CD1c-positive myeloid dendritic cell (primary cell): ENCODE results near the gene PKMYT1.
A peak's percentile ranks its signal among the peaks of the same experiment; 100 is the strongest.
"Not testable (repeated sequence)": the region's sequence is repeated elsewhere in the genome, so short reads cannot be mapped to it uniquely, and the experiment has no call there.

Experiments
- DNase-seq: peaks from one replicate; pipeline ENCODE4 v3.0.0-alpha.2; 2016; ENCODE audit errors: extremely low spot score

PKMYT1 gene

DNA sequence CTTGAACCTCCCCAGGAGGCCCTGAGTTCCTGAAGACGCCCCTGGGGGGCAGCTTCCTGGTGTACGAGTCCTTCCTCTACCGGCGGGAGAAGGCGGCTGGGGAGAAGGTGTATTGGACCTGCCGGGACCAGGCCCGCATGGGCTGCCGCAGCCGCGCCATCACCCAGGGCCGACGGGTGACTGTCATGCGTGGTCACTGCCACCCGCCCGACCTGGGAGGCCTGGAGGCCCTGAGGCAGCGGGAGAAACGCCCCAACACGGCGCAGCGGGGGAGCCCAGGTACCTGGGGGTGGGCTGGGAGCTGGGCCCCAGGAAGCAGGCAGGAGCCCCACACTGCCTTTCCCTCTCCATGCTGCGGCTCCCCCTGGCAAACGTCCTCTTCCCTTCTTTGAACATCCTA is 46.5 kb downstream of the PKMYT1 start:
- DNase-seq, result no peak

DNA sequence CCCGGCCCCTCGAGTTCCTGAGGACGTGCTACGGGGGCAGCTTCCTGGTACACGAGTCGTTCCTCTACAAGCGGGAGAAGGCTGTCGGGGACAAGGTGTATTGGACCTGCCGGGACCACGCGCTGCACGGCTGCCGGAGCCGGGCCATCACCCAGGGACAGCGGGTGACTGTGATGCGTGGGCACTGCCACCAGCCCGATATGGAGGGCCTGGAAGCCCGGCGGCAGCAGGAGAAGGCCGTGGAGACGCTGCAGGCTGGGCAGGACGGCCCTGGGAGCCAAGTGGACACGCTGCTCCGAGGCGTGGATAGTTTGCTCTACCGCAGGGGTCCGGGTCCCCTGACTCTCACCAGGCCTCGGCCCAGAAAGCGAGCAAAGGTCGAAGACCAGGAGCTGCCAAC is 47.1 kb downstream of the PKMYT1 start:
- no peak for DNase-seq

DNA sequence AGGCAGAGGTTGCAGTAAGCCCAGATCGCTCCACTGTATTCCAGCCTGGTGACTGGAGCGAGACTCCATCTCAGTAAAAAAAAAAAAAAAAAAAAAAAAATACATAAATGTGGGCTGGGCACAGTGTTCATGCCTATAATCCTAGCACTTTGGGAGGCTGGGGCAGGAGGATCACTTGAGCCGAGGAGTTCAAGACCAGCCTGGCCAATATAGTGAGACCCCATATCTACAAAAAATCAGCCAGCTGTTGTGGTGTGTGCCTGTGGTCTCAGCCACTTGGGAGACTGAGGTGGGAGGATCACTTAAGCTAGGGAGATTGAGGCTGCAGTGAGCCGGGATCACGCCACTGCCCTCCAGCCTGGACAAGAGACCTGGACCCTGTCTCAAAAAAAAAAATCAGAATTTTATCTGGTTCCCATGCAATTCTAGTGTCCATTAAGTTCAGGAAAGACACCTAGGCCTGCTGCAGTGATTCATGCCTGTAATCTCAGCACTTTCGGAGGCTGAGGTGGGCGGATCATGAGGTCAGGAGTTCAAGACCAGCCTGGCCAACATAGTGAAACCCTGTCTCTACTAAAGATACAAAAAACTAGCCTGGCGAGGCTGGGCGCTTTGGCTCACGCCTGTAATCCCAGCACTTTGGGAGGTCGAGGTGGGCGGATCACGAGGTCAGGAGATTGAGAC is 48.9 kb downstream of the PKMYT1 start:
- not testable (repeated sequence) for DNase-seq

DNA sequence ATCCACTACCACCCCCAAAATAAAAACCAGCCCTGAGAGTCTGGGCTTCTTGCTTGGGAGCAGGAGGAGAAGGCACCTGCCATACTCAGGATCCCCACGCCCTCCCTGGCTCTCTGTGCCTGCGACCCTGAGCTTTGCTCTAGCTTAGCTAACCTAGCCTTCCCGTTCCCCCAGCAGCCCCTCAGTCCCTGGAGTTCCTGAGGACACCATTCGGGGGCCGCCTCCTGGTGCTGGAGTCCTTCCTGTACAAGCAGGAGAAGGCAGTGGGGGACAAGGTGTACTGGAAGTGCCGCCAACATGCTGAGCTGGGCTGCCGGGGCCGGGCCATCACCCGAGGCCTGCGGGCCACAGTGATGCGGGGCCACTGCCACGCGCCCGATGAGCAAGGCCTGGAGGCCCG is 50.0 kb downstream of the PKMYT1 start:
- no peak for DNase-seq

DNA sequence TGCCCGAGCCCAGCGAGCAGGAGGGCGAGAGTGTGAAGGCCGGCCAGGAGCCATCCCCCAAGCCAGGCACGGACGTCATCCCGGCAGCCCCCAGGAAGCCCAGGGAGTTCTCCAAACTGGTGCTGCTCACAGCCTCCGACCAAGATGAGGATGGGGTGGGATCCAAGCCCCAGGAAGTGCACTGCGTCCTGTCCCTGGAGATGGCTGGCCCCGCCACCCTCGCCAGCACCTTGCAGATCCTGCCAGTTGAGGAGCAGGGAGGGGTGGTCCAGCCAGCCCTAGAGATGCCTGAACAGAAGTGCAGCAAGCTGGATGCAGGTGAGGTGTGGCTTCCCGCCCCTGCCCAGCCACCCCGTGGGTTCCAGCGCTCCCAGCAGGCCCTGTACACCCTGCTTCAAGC is 50.6 kb downstream of the PKMYT1 start:
- no peak for DNase-seq

DNA sequence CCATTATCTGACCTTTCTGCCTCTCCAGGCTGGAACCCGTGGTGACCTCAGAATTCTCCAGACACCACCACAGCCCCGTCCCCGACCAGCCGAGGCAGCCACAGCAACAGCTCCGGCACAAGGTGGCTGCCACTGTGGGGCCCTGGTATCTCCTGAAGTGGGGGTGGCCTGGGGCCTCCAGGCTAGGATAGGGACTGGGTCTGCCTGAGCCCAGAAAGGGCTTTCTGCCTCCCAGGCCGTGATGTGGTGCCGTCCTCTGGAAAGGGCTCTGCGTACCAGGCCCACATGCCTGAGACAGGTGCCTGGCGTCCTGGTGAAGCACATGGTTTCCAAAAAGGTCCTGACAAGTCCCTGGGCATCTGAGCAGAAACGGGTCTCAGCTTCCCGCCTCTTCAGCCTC is 51.5 kb downstream of the PKMYT1 start:
- DNase-seq, result no peak

DNA sequence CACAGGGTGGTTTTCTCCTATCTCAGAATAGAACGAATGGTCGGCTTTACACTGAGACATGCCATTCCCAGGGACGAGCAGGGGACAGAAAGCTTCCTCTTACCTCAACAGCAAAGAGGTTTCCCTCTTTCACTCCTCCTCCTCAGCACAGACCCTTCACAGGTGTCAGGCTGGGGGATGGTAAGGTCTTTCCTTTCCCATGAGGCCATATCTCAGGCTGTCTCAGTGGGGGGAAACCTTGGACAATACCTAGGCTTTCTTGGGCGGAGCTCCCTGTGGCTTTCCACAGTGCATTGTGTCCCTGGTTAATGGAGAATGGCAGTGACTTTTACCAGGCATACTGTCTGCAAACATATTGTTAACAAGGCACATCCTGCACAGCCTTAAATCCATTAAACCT is 52.1 kb downstream of the PKMYT1 start:
- not testable (repeated sequence) for DNase-seq

DNA sequence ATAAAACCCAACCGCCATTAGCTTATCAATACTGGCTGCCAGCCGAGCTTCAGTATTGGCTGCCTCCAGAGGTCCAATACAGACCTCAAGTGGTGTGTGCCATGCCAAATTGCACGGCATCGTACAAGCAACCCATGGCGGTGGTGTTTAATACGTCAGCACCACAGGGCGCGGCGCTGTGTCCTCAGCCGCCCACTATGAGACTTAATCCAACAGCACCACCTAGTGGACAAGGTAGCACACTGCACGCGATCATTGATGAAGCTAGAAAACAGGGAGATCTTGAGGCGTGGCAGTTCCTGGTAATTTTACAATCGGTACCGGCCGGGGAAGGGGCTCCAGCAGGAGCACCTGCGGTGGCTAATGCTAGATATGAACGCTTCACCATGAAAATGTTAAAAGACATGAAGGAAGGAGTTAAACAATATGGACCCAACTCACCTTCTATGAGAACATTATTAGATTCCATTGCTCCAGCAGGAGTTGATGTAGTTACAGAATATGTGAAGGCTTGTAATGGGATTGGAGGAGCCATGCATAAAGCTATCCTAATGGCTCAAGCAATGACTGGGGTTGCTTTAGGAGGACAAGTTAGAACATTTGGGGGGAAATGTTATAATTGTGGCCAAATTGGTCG is 53.1 kb downstream of the PKMYT1 start:
- peak; percentile 95 for DNase-seq

DNA sequence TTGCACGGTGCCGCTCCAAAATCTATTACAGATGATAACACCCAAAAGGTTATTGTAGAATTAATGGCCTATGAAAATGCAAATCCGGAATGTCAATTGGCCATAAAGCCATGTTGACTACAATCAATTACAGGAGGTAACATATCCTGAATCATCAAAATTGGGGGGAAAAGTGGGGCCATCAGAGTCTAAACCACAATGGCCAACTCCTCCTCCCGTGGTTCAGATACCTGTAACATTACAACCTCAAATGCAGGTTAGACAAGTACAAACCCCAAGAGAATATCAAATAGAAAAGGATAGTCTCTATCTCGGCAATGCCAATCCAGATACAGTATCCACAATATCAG is 53.6 kb downstream of the PKMYT1 start:
- DNase-seq, result no peak

DNA sequence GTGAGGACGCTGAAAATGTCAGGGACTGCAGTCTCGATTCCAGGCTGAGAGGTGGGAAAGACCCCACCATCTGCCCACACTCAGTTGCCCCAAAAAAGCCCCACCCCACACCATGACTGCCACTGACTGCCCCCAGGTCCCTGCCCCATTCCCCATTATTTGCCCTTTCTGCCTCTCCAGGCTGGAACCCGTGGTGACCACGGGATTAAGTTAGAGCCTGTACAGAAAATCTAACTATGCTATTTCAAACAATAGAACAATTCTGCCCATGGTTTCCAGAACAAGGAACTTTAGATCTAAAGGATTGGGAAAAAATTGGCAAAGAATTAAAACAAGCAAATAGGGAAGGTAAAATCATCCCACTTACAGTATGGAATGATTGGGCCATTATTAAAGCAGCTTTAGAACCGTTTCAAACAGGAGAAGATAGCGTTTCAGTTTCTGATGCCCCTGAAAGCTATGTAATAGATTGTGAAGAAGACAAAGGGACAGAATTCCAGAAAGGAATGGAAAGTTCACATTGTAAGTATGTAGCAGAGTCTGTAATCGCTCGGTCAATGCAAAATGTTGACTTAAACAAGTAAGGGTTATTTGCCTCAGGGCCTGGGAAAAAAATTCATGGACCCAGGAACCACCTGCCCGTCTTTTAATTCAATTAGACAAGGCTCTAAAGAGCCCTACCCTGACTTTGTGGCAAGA is 54.1 kb downstream of the PKMYT1 start:
- no peak for DNase-seq

DNA sequence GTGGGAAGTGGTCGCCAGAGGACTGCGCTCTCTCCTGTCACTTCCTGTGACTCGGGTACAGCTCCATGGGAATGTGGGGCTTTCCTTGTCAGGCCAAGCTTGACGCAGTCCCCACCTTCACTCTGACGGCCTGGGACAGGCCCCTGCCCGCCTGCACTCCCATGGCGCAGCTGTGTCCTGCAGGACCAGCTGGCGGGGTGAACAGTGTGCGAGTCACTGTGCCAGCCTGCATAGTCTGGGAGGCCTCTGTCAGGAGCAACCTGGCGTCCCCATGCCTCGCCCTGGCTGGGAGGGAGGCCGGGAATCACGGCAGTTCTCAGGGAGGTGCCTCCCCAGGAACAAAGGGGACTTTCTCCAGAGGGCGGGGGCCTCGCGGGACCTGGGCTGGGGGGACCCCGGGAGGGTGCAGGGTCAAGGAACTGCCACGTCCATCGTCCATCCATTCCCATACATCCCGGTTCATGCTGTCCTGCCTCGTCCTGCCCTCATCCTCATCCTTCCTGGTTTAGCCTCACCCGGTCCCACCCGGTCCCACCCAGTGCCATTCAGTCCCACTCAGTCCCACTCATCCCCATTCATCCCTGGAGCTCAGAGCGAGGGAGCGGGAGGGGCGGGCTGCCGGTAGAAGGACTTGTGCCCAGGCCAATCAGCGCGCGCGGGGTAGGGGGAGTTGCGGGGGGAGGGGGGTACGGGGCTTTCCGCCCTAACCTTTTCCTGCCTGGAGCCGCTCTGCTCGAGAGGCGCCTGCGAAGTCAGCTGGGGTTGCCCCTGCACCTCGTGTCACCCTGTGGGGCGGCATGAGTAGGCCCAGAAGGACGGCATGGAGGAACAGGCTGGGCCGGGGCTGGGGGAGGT is 55.1 kb downstream of the PKMYT1 start:
- DNase-seq, result no peak

DNA sequence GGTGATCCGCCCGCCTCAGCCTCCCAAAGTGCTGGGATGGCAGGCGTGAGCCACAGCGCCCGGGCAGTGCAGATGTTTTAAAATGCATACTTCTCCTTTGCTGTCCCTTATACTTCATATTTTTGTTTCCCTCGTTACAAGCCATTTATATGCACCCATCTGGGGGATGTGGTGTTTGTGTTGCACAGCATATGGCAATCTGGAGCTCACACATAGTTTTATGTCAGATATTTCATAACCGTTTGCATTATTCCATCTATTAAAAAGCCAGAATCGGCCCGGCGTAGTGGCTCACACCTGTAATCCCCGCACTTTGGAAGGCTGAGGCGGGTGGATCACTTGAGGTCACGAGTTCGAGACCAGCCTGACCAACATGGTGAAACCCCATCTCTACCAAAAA is 56.8 kb downstream of the PKMYT1 start:
- DNase-seq, result no peak
